SK-N-SH (cell line): Measurements from ENCODE around the gene PDCD11. TPM values are rescaled to one million over a fixed set of nuclear protein-coding genes. Genes with fewer than 3 reads are reported as not detected.

Experiments
- CTCF ChIA-PET: fragments of 300-600, 350-600 bp; formaldehyde crosslinking; extraction: SDS; loops from one replicate; lab custom pipeline; 2021; lab: Yijun Ruan, JAX
- POLR2A ChIA-PET: fragments of 350-600 bp; sonication (Branson Sonifier 250); formaldehyde crosslinking; extraction: SDS; loops from one replicate; lab custom pipeline; 2020; ENCODE audit warnings: antibody characterized with exemption, inconsistent platforms; lab: Yijun Ruan, JAX
- DNase-seq: peaks from one replicate; pipeline ENCODE4 v3.0.0; 2012
- H2AFZ ChIP-seq: fragments of 200-600 bp; sonication (generic); 2 replicates; pipeline ENCODE4 v1.8.1; 2016; ENCODE audit warnings: antibody characterized with exemption, mild to moderate bottlenecking, low read depth
- H3F3A ChIP-seq: fragments of 200-600 bp; sonication (generic); replicated peaks from 2 replicates; pipeline ENCODE3; 2016; ENCODE audit warnings: antibody characterized with exemption, mild to moderate bottlenecking; ENCODE audit not compliant: insufficient read depth
- H3K27ac ChIP-seq, 2 experiments: fragments of 200-500 bp in 1 of 2; fragments of 200-600 bp in 1 of 2; sonication (Bioruptor generic) in 1 of 2; sonication (generic), shearing (Covaris generic) in 1 of 2; 2 replicates each; pipeline versions ENCODE4 v1.5.1 to v1.6.1; 2014 to 2016; ENCODE audit warnings: low read depth in 2 of 2, inconsistent platforms in 1 of 2, low read length in 1 of 2, mild to moderate bottlenecking in 1 of 2, mixed read lengths in 1 of 2
- H3K27me3 ChIP-seq: fragments of 200-600 bp; sonication (generic), shearing (Covaris generic); 2 replicates; pipeline ENCODE4 v1.6.1; 2016; ENCODE audit warnings: mixed run types; ENCODE audit not compliant: insufficient read depth
- H3K36me3 ChIP-seq, 2 experiments: fragments of 200-500 bp in 1 of 2; fragments of 200-600 bp in 1 of 2; sonication (Bioruptor generic) in 1 of 2; sonication (generic) in 1 of 2; replicated peaks in 1 of 2; 2 replicates each; pipeline versions ENCODE3 to v1.5.1; 2014 to 2016; ENCODE audit warnings: low read length in 1 of 2, mild to moderate bottlenecking in 1 of 2; ENCODE audit not compliant: insufficient read depth in 2 of 2, control insufficient read depth in 1 of 2
- H3K4me1 ChIP-seq, 2 experiments: fragments of 200-500 bp in 1 of 2; fragments of 200-600 bp in 1 of 2; sonication (Bioruptor generic) in 1 of 2; sonication (generic), shearing (Covaris generic) in 1 of 2; 2 replicates each; pipeline versions ENCODE4 v1.5.1 to v1.6.1; 2014 to 2016; ENCODE audit warnings: low read depth in 1 of 2, low read length in 1 of 2, mixed run types in 1 of 2; ENCODE audit not compliant: insufficient read depth in 2 of 2, control insufficient read depth in 1 of 2
- H3K4me2 ChIP-seq: fragments of 200-600 bp; sonication (generic), shearing (Covaris generic); 2 replicates; pipeline ENCODE4 v1.6.1; 2017; ENCODE audit warnings: mixed run types
- H3K4me3 ChIP-seq, 2 experiments: fragments of 200-500 bp in 1 of 2; fragments of 200-600 bp in 1 of 2; sonication (Bioruptor generic) in 1 of 2; sonication (generic), shearing (Covaris generic) in 1 of 2; 2 replicates each; pipeline versions ENCODE4 v1.5.1 to v1.8.1; 2014 to 2016; ENCODE audit warnings: low read depth in 2 of 2, inconsistent platforms in 1 of 2, low read length in 1 of 2, mild to moderate bottlenecking in 1 of 2, mixed read lengths in 1 of 2, moderate library complexity in 1 of 2
- H3K79me2 ChIP-seq: fragments of 200-600 bp; sonication (generic); 2 replicates; pipeline ENCODE4 v1.8.1; 2017; ENCODE audit warnings: mild to moderate bottlenecking; ENCODE audit not compliant: insufficient read depth
- H3K9ac ChIP-seq: fragments of 200-600 bp; sonication (generic); 2 replicates; pipeline ENCODE4 v1.6.1; 2017; ENCODE audit warnings: mixed run types
- H3K9me2 ChIP-seq: fragments of 200-600 bp; sonication (generic); 2 replicates; pipeline ENCODE4 v1.6.1; 2017; ENCODE audit warnings: mixed run types
- H3K9me3 ChIP-seq: fragments of 200-600 bp; sonication (generic); 2 replicates; pipeline ENCODE4 v1.6.1; 2017; ENCODE audit warnings: mixed run types, mild to moderate bottlenecking, moderate library complexity
- H4K20me1 ChIP-seq: fragments of 200-600 bp; sonication (generic); 2 replicates; pipeline ENCODE4 v1.6.1; 2017; ENCODE audit warnings: mild to moderate bottlenecking, mixed run types; ENCODE audit not compliant: insufficient read depth
- CHD2 ChIP-seq: fragments of 150-350 bp; IDR thresholded peaks from 2 replicates; pipeline ENCODE4 v1.6.1; 2018; ENCODE audit warnings: low read length; ENCODE audit not compliant: partially characterized antibody
- CTCF ChIP-seq: fragments of 200-600 bp; sonication (generic); IDR thresholded peaks from 2 replicates; pipeline ENCODE4 v1.6.1; 2017; ENCODE audit warnings: antibody characterized with exemption, mild to moderate bottlenecking, moderate library complexity
- GATA2 ChIP-seq: sonication (generic); formaldehyde crosslinking; IDR thresholded peaks from 2 replicates; pipeline ENCODE4 v1.5.0; 2020; ENCODE audit warnings: mild to moderate bottlenecking, missing genetic modification reagents
- JUND ChIP-seq: IDR thresholded peaks from 2 replicates; pipeline ENCODE4 v1.4.0; 2012
- POLR2AphosphoS5 ChIP-seq: IDR thresholded peaks from 2 replicates; pipeline ENCODE4 v1.6.1; 2012; ENCODE audit warnings: low read depth, low read length
- WGBS: methylation state at CpG from one replicate; pipeline ENCODE4 v1.1.6; 2017; ENCODE audit warnings: low lambda C conversion rate; 5-methylcytosine and 5-hydroxymethylcytosine counted together
- polyA plus RNA-seq, 3 experiments: library from polyadenylated mRNA; depleted of rRNA; stranded (reverse); fragments of >200 nt; gene quantifications; 2 replicates each; pipeline ENCODE4 v1.2.3, GENCODE V29; 2012

Gene PDCD11
- polyA plus RNA-seq, 1 of the 3 experiments (the other 2 are of a cell fraction) = 29.8 TPM

- H2AFZ ChIP-seq = no peak overlapping the region
- WGBS = 98% methylated on average over 9 of the region's 12 CpGs
- DNase-seq = no peak
- POLR2A ChIA-PET = no interaction called here
- H3K27ac ChIP-seq = no peak overlapping the region; a peak in 1 of 4 replicates
- no peaks in the 10 kb centered on the region for H3K79me2 ChIP-seq
- TF ChIP-seq CTCF = no peak
- TF ChIP-seq POLR2AphosphoS5 = 0 out of 2 replicates have a peak, but pooled peaks have one; percentile 8
- H3K4me2 ChIP-seq = no peak overlapping the region
- H3K4me1 ChIP-seq = peaks cover 0 to 18% of the 10 kb centered on the region in 2 experiments; a peak in 1 of 4 replicates
- H3K27me3 ChIP-seq = no peaks in the 10 kb centered on the region
- H3K9ac ChIP-seq = no peak overlapping the region
- H3K36me3 ChIP-seq = peaks cover 21 to 23% of the 10 kb centered on the region in 2 experiments
- CTCF ChIA-PET = interaction anchor here (0.5 to 2.4 kb wide), 5 partner anchors 27 to 149 kb away, joined by 3 to 19 read pairs (median 5); no protein-coding TSS in a partner anchor
- no peaks in the 10 kb centered on the region for H4K20me1 ChIP-seq
- H3K4me3 ChIP-seq = no peak overlapping the region
- H3F3A ChIP-seq = peaks cover 5% of the 10 kb centered on the region
- no peaks in the 10 kb centered on the region for H3K9me2 ChIP-seq
- no peaks in the 10 kb centered on the region for H3K9me3 ChIP-seq
Observed at GRCh38 chr10:103450201-103450695, 53.8 kb downstream of the PDCD11 start.

GRCh38 chr10:103451091-103451813 is 54.8 kb downstream of the PDCD11 start:
- no peaks in the 10 kb centered on the region for H4K20me1 ChIP-seq
- CTCF ChIA-PET = interaction anchor here (0.9 to 2.4 kb wide), 7 partner anchors 9 to 142 kb away, joined by 3 to 19 read pairs (median 5); partner anchors contain the start of gene CALHM3
- peak overlapping the region in 1 of 2 experiments; percentile 48; a peak in 1 of 4 replicates for H3K27ac ChIP-seq
- no peak overlapping the region for H3K4me2 ChIP-seq
- POLR2A ChIA-PET = no interaction called here
- H3F3A ChIP-seq = no peaks in the 10 kb centered on the region
- H3K4me1 ChIP-seq = peaks cover 0 to 18% of the 10 kb centered on the region in 2 experiments; a peak in 1 of 4 replicates
- H3K4me3 ChIP-seq = peak overlapping the region in 1 of 2 experiments; percentile 10; a peak in 1 of 4 replicates
- no peaks in the 10 kb centered on the region for H3K9me3 ChIP-seq
- H3K79me2 ChIP-seq = no peaks in the 10 kb centered on the region
- no peaks in the 10 kb centered on the region for H3K27me3 ChIP-seq
- 54% methylated on average over 9 of the region's 14 CpGs for WGBS
- DNase-seq = peak; percentile 85
- no peaks in the 10 kb centered on the region for H3K9me2 ChIP-seq
- no peak for TF ChIP-seq JUND
- TF ChIP-seq GATA2 = no peak
- TF ChIP-seq CHD2 = no peak
- no peak for TF ChIP-seq CTCF
- no peak overlapping the region for H2AFZ ChIP-seq
- H3K9ac ChIP-seq = no peak overlapping the region
- peaks cover 13% of the 10 kb centered on the region in 2 experiments for H3K36me3 ChIP-seq
